Natural killer cell (primary cell): Measurements from ENCODE around the gene TCHHL1. TPM values are rescaled to one million over a fixed set of nuclear protein-coding genes. Genes with fewer than 3 reads are reported as not detected.

Experiments
- ATAC-seq, 3 donors: fragments of 150-1000 bp in 2 of 3; fragments of 200-7000 bp in 1 of 3; cut with Tn5 transposase; 1 replicate in 1 of 3; 2 replicates in 2 of 3; pipeline ENCODE4 v1.10.0; 2021; ENCODE audit warnings: mild to moderate bottlenecking in 2 of 3, moderate library complexity in 2 of 3
- DNase-seq, 2 donors: peaks; one replicate each; pipeline versions ENCODE4 v3.0.0 to v3.0.0-alpha.2; 2013 to 2021; ENCODE audit warnings: mixed read lengths in 1 of 2
- H3K27ac ChIP-seq: one replicate; pipeline ENCODE4 v1.5.1; 2013; ENCODE audit warnings: mild to moderate bottlenecking, low read length
- H3K27me3 ChIP-seq: one replicate; pipeline ENCODE4 v1.6.1; 2013; ENCODE audit warnings: low read length; ENCODE audit not compliant: control insufficient read depth, insufficient read depth
- H3K36me3 ChIP-seq: one replicate; pipeline ENCODE4 v1.6.1; 2013; ENCODE audit warnings: low read length; ENCODE audit not compliant: control insufficient read depth, insufficient read depth
- H3K4me1 ChIP-seq: one replicate; pipeline ENCODE4 v1.6.1; 2013; ENCODE audit warnings: low read length; ENCODE audit not compliant: control insufficient read depth, insufficient read depth
- H3K4me3 ChIP-seq: one replicate; pipeline ENCODE4 v1.5.1; 2013; ENCODE audit warnings: low read length
- H3K9me3 ChIP-seq: one replicate; pipeline ENCODE4 v1.6.1; 2013; ENCODE audit warnings: low read length; ENCODE audit not compliant: control insufficient read depth, insufficient read depth
- H3K27ac Mint-ChIP-seq, 2 donors: one replicate each; pipeline ENCODE4 v1.8.0; 2022; ENCODE audit warnings: mild to moderate bottlenecking in 2 of 2, mixed read lengths in 2 of 2, moderate library complexity in 1 of 2
- H3K27me3 Mint-ChIP-seq, 2 donors: one replicate each; pipeline ENCODE4 v1.8.0; 2022; ENCODE audit warnings: low read depth in 2 of 2, mixed read lengths in 2 of 2
- H3K36me3 Mint-ChIP-seq: one replicate; pipeline ENCODE4 v1.8.0; 2022; ENCODE audit warnings: mixed read lengths
- H3K4me1 Mint-ChIP-seq, 2 donors: one replicate each; pipeline ENCODE4 v1.8.0; 2022; ENCODE audit warnings: mixed read lengths in 2 of 2
- H3K4me3 Mint-ChIP-seq: one replicate; pipeline ENCODE4 v1.8.0; 2022; ENCODE audit warnings: mild to moderate bottlenecking, moderate library complexity, mixed read lengths
- H3K9me3 Mint-ChIP-seq, 2 donors: one replicate each; pipeline ENCODE4 v1.8.0; 2022; ENCODE audit warnings: mixed read lengths in 2 of 2
- WGBS: methylation state at CpG from one replicate; pipeline ENCODE4 v1.1.7; 2013; ENCODE audit warnings: missing lambda C conversion rate; ENCODE audit not compliant: insufficient coverage; 5-methylcytosine and 5-hydroxymethylcytosine counted together
- intact Hi-C: fragments of 100-400 bp; cut with micrococcal nuclease; formaldehyde crosslinking; loops from one replicate; pipeline ENCODE4 v1.14.2; 2022
- total RNA-seq, 4 donors: library from RNA; stranded (reverse); fragments of 120-200 nt in 1 of 4; gene quantifications; one replicate each; pipeline versions ENCODE4 v1.2.3 to v1.2.4, GENCODE V29; 2013 to 2022
- TF ChIP-seq, protein P1 (sequence below): fragments of 200-600 bp; IDR thresholded peaks from one replicate; pipeline ENCODE4 v1.8.0; 2022; ENCODE audit warnings: antibody characterized with exemption

TCHHL1 gene
- total RNA-seq, 3 donors from 2014 or later (not counting 1 experiment from before 2014, with no cell fraction given) = not detected

DNA sequence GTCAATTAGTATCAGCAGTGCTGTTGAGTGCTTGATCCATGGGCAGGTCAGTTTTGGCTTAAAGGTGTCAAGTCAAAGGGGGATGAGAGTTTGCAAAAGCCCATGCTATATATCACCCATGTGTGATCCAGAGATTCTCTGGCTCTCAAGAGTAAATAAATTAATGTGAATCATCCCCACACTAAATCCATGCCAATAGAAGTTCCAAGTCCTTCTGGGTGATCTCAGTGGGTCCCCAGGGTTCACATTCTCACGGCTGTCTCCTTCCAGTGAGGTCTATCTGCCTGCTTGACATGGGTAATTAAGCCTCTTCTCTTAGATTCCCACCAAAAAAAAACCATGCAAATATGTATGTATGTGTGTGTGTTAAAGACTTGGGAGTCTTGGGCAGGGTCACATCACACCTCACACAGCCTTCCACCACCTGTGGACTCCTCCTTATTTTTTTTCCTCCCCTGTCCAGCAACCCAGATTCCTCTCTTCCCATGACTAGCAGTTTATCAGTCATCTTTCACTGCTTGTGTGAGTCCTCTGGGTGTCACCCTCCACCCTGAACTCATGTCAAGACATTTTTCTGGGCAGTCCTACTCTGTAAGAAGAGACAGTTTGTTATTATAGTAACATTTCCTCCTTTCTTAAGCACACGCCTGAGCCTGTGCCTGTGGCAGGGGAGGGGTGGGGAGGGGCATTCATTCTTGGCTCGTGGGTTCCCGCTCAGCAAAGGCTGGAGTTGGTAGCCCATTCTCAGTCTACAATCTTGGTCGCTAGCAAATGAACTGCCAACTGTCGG lies 37.8 kb downstream of the TCHHL1 start:
- Histone ChIP-seq H3K27me3 (peaks cover 3% of the 10 kb centered on the region), H3K4me1 (peaks cover 29% of the 10 kb centered on the region), H3K4me3 (no peak overlapping the region), H3K36me3 (no peaks in the 10 kb centered on the region), H3K27ac (no peak overlapping the region), H3K9me3 (no peaks in the 10 kb centered on the region)
- Mint-ChIP-seq H3K4me1 (peaks cover 16 to 20% of the 10 kb centered on the region in 2 donors), H3K27ac (peak overlapping the region; percentile 28 to 37), H3K36me3 (no peaks in the 10 kb centered on the region), H3K9me3 (no peaks in the 10 kb centered on the region), H3K4me3 (no peak overlapping the region), H3K27me3 (peaks cover 18 to 26% of the 10 kb centered on the region in 2 donors)
- intact Hi-C loops = loop anchor here (5.0 kb wide), 1 partner anchor 391 kb away; no protein-coding TSS in a partner anchor
- ATAC-seq (no peak), DNase-seq (no peak)
- 83% methylated on average over 5 of the region's 6 CpGs for WGBS
- TF ChIP-seq, protein P1, sequence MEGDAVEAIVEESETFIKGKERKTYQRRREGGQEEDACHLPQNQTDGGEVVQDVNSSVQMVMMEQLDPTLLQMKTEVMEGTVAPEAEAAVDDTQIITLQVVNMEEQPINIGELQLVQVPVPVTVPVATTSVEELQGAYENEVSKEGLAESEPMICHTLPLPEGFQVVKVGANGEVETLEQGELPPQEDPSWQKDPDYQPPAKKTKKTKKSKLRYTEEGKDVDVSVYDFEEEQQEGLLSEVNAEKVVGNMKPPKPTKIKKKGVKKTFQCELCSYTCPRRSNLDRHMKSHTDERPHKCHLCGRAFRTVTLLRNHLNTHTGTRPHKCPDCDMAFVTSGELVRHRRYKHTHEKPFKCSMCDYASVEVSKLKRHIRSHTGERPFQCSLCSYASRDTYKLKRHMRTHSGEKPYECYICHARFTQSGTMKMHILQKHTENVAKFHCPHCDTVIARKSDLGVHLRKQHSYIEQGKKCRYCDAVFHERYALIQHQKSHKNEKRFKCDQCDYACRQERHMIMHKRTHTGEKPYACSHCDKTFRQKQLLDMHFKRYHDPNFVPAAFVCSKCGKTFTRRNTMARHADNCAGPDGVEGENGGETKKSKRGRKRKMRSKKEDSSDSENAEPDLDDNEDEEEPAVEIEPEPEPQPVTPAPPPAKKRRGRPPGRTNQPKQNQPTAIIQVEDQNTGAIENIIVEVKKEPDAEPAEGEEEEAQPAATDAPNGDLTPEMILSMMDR = no peak

DNA sequence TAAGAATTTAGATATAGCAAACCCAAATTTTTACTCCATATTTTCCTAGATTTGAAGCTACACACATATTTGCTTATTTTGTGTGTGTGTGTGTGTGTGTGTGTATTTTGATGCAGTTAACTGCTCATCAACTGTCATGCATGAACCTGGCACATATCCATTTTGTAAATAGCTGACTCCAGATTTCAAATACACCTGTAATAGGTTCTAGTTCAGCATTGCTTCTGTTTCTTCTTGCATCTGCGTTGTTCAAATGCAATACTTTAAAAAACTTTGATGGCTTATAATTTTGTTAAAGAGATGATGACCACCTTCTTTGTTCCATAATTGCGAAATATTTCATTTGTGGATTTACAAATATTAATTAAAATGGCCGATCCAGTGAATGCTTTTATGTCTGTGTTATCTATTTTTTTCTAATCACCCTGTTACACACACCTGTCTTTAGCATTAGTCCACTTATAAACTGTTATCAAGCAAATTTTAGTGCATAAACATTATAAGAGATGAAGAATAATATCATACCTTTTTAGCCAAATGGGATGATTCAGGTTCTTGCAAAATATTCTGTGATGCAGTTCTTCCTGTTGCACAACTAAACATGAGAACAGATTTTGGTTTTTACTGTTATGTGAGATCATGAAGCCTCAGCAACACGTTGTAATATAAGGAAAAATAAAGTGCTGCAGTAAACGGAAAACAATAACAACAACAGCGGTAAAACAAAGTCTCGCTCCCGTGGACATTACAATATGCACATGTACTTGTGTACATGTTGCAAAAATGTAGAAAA lies 39.4 kb downstream of the TCHHL1 start:
- H3K27ac Mint-ChIP-seq = peak overlapping the region; percentile 38 to 95
- Histone ChIP-seq H3K4me3 (no peak overlapping the region), H3K27ac (no peak overlapping the region), H3K4me1 (peaks cover 29% of the 10 kb centered on the region), H3K36me3 (no peaks in the 10 kb centered on the region), H3K9me3 (no peaks in the 10 kb centered on the region), H3K27me3 (peaks cover 2% of the 10 kb centered on the region)
- peaks cover 8 to 12% of the 10 kb centered on the region in 2 donors for H3K27me3 Mint-ChIP-seq
- H3K9me3 Mint-ChIP-seq = no peaks in the 10 kb centered on the region
- intact Hi-C loops = loop anchor here (5.0 kb wide), 2 partner anchors 102 to 393 kb away; no protein-coding TSS in a partner anchor
- H3K36me3 Mint-ChIP-seq = no peaks in the 10 kb centered on the region
- no peak overlapping the region for H3K4me3 Mint-ChIP-seq
- WGBS = 69% methylated on average over 5 of the region's 8 CpGs
- H3K4me1 Mint-ChIP-seq = peaks cover 16 to 20% of the 10 kb centered on the region in 2 donors
- DNase-seq (no peak), ATAC-seq (no peak)
- TF ChIP-seq, protein P1 = no peak

DNA sequence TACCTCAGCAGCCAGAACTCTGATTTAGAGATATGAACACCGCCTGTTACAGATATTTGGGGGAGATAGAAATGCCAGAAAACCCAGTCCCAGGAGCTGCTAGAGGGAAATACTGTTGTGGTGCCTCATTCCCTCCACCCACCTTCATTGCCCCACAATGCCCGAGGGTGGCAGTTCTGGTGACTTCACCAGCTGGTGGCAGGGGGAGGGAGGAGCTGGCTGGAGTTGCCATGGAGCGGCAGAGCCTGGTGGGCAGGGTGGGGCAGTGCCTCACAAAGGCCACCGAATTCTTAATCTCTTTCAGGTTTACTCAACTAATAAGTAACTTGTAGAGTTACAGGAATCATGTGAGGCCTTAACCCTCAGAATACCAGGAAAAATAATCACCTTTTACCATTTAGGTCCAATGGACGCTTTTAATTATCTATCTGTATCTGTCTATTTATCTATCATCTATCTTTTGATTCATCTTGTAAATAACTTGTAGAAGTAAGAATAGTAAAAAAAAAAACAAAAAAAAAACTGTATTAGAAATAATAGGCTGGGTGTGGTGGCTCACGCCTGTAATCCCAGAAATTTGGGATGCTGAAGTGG lies 40.4 kb downstream of the TCHHL1 start:
- ATAC-seq (peak; percentile 15 to 49 (median 34)), DNase-seq (peak in 1 of 2 donors; percentile 75)
- WGBS = 43% methylated on average over 3 of the region's 6 CpGs
- peaks cover 16 to 20% of the 10 kb centered on the region in 2 donors for H3K4me1 Mint-ChIP-seq
- intact Hi-C loops = loop anchor here (1.0 to 5.0 kb wide), 2 partner anchors 12 to 101 kb away; no protein-coding TSS in a partner anchor
- H3K36me3 ChIP-seq = no peaks in the 10 kb centered on the region
- no peak overlapping the region for H3K4me3 ChIP-seq
- H3K27me3 ChIP-seq = no peaks in the 10 kb centered on the region
- no peaks in the 10 kb centered on the region for H3K36me3 Mint-ChIP-seq
- H3K9me3 Mint-ChIP-seq = no peaks in the 10 kb centered on the region
- H3K4me3 Mint-ChIP-seq = peak overlapping the region; percentile 86
- H3K27ac ChIP-seq = peak overlapping the region; percentile 94
- H3K4me1 ChIP-seq = peaks cover 29% of the 10 kb centered on the region
- no peaks in the 10 kb centered on the region for H3K9me3 ChIP-seq
- peaks cover under 1 to 2% of the 10 kb centered on the region in 2 donors for H3K27me3 Mint-ChIP-seq
- TF ChIP-seq, protein P1 = no peak
- H3K27ac Mint-ChIP-seq = peak overlapping the region; percentile 95 to 97
